ENCODE data around the gene CAMK2N2. TPM values are rescaled to one million over a fixed set of nuclear protein-coding genes. Genes with fewer than 3 reads are reported as not detected.
A peak's percentile ranks its signal among the peaks of the same experiment; 100 is the strongest.

Gene CAMK2N2
- under 1 TPM; 0.20 to 0.37 TPM for total RNA-seq

DNA sequence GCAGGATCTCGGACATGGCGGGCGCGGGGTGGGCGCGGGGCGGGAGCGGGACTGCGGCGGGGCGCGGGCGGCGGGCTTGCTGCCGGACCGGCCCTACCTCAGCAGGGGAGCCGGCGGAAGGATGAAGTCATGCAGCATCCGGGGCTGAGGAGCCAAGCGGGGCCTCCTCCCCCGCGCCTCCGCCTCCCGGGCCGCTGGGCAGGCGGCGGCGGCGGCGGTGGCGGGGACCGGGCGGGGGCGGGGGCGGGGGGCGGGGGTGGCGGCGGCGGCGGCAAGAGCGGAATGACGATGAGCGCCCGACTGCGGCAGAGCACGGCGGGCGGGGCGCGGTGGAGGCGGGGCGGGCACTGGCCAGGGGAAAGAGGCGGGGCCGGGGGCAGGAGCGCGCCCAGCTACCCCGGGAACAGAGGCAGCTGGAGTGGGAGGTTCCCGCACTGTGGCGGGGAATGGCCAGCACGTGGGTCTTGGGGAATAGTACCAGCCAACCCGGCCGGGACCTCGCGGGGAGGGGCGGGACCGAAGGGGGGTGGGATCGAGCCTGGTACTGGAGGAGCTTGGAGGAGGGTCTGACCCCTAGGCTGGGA, at the start of gene CAMK2N2:
TSS of gene CAMK2N2 (minus strand) at position 284 of the 584 bp plus-strand sequence. CDS start at position 16, 268 bp downstream.
- ATAC-seq (peak; percentile 70), DNase-seq (peak; percentile 64)
- peaks cover 18% of the 10 kb centered on the region for H3K4me1 Mint-ChIP-seq
- CTCF ChIA-PET = interaction anchor here (0.8 to 3.0 kb wide), 5 partner anchors 10 to 265 kb away, joined by 3 to 14 read pairs (median 3); partner anchors contain the start of genes EEF1AKMT4 and VWA5B2
- peaks cover 43% of the 10 kb centered on the region for H3K27me3 Mint-ChIP-seq
- peaks cover 3% of the 10 kb centered on the region for H3K36me3 Mint-ChIP-seq
- H3K9me3 Mint-ChIP-seq (ENCODE audit: low read depth) = no peaks in the 10 kb centered on the region
- peak within 1 kb of the TSS; percentile 75 for H3K4me3 Mint-ChIP-seq
- peak within 1 kb of the TSS; percentile 1 for H3K27ac Mint-ChIP-seq

DNA sequence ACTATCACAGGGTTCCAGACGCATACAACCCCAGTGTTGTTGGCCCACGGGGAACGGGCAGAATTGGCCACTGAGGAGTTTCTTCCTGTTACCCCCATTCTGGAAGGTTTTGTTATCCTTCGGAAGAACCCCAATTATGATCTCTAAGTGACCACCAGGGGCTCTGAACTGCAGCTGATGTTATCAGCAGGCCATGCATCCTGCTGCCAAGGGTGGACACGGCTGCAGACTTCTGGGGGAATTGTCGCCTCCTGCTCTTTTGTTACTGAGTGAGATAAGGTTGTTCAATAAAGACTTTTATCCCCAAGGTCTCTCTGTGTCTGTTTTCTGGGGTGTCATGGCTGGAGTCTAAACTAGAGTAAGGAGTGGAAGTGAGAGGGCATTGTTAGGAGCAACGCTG, 47.4 kb upstream of the CAMK2N2 start:
- ATAC-seq = no peak
- Mint-ChIP-seq H3K4me3 (no peak overlapping the region), H3K4me1 (no peaks in the 10 kb centered on the region), H3K9me3 (ENCODE audit: low read depth) (no peaks in the 10 kb centered on the region), H3K36me3 (peaks cover 46% of the 10 kb centered on the region), H3K27me3 (no peaks in the 10 kb centered on the region), H3K27ac (no peak overlapping the region)
- no peak for DNase-seq
- CTCF ChIA-PET = no interaction called here

DNA sequence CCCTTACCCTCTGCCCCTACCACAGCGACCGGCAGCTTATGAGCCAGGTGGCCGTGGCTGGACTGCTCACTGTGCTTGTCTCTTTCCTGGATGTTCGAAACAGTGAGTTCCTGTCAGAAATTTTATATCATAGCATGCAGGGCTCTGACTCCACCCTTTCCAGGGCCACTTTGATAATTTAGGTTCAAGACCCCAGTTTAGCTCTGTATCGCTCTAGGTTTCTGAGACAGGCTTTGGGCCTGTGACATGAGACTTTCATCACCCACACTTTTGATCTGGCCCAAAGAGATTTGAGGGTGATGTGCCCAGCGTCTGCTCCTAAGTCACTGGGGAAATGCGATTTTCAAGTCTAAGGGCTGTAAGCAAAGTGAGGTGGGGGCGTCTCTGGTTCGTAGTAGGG, 46.6 kb upstream of the CAMK2N2 start:
- H3K27me3 Mint-ChIP-seq = no peaks in the 10 kb centered on the region
- H3K9me3 Mint-ChIP-seq (ENCODE audit: low read depth) = no peaks in the 10 kb centered on the region
- no peak overlapping the region for H3K4me3 Mint-ChIP-seq
- CTCF ChIA-PET = no interaction called here
- ATAC-seq (no peak), DNase-seq (no peak)
- no peaks in the 10 kb centered on the region for H3K4me1 Mint-ChIP-seq
- H3K27ac Mint-ChIP-seq = no peak overlapping the region
- H3K36me3 Mint-ChIP-seq = peaks cover 54% of the 10 kb centered on the region

DNA sequence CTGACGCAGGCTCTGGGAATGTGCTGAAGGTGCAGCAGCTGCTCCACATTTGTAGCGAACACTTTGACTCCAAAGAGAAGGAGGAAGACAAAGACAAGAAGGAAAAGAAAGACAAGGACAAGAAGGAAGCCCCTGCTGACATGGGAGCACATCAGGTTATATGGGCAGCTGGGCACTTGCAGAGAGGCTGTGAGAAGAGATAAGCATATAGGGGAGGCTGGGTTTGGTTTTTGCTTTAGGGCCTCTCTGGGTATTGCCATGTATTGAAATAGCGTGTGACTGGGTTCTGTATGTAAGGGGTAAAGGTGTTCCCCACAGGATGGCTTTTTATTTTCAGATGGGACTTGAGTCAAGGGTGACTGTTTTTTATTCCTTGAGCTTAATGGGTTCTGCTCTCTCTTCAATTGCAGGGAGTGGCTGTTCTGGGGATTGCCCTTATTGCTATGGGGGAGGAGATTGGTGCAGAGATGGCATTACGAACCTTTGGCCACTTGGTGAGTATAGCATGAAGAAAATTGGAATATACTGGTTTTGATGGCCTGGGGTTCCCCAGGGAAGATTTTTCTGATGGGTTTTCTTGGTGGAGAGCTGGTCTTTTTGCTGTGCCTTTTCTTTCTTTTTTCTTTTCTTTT, 45.1 kb upstream of the CAMK2N2 start:
- no peak overlapping the region for H3K4me3 Mint-ChIP-seq
- no peak for DNase-seq
- H3K27me3 Mint-ChIP-seq = no peaks in the 10 kb centered on the region
- CTCF ChIA-PET = interaction anchor here (0.8 to 2.1 kb wide), 6 partner anchors 10 to 123 kb away, joined by 3 to 6 read pairs (median 3); no protein-coding TSS in a partner anchor
- H3K36me3 Mint-ChIP-seq = peaks cover 68% of the 10 kb centered on the region
- no peaks in the 10 kb centered on the region for H3K9me3 Mint-ChIP-seq (ENCODE audit: low read depth)
- H3K27ac Mint-ChIP-seq = no peak overlapping the region
- H3K4me1 Mint-ChIP-seq = peaks cover 3% of the 10 kb centered on the region
- no peak for ATAC-seq

DNA sequence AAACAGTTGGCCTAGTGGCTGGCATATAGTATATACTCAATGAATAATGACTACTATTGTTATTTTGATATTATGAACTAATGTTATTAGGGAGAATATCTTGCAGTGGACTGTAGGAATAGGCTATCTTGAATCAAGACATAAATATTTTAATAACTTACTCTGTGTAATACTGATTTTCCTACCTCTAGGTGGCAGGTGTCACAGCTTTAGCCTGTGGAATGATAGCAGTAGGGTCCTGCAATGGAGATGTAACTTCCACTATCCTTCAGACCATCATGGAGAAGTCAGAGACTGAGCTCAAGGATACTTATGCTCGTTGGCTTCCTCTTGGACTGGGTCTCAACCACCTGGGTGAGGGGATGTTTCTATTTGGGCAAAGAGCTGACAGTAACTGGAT, 44.2 kb upstream of the CAMK2N2 start:
- Mint-ChIP-seq H3K4me3 (no peak overlapping the region), H3K9me3 (ENCODE audit: low read depth) (no peaks in the 10 kb centered on the region), H3K27me3 (no peaks in the 10 kb centered on the region), H3K36me3 (peaks cover 72% of the 10 kb centered on the region), H3K4me1 (peaks cover 8% of the 10 kb centered on the region), H3K27ac (no peak overlapping the region)
- CTCF ChIA-PET = interaction anchor here (0.7 to 2.1 kb wide), 7 partner anchors 11 to 482 kb away, joined by 3 to 6 read pairs (median 3); partner anchors contain the start of gene EEF1AKMT4
- no peak for DNase-seq
- peak; percentile 64 for ATAC-seq

DNA sequence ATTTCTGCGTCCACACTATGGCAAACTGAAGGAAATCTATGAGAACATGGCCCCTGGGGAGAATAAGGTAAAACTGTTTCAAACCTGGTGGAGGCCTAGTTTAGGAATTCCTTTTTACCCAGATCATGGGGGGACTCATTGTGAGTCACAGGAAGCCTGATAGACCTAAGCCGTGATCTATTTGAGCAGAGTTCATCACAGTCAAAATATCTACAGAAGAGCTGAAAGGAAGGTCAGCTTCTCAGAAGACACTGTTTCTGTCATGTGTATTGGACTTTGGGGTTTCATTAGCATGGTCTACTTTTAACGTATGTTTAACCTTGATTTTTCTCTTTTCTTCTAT, 39.0 kb upstream of the CAMK2N2 start:
- Mint-ChIP-seq H3K27ac (peak overlapping the region; percentile 27), H3K9me3 (ENCODE audit: low read depth) (no peaks in the 10 kb centered on the region), H3K4me3 (peak overlapping the region; percentile 91), H3K36me3 (peaks cover 44% of the 10 kb centered on the region), H3K27me3 (no peaks in the 10 kb centered on the region), H3K4me1 (peaks cover 23% of the 10 kb centered on the region)
- no peak for DNase-seq
- ATAC-seq = no peak
- CTCF ChIA-PET = interaction anchor here (1.3 to 1.4 kb wide), 2 partner anchors 11 kb away, joined by 4 to 5 read pairs; no protein-coding TSS in a partner anchor

DNA sequence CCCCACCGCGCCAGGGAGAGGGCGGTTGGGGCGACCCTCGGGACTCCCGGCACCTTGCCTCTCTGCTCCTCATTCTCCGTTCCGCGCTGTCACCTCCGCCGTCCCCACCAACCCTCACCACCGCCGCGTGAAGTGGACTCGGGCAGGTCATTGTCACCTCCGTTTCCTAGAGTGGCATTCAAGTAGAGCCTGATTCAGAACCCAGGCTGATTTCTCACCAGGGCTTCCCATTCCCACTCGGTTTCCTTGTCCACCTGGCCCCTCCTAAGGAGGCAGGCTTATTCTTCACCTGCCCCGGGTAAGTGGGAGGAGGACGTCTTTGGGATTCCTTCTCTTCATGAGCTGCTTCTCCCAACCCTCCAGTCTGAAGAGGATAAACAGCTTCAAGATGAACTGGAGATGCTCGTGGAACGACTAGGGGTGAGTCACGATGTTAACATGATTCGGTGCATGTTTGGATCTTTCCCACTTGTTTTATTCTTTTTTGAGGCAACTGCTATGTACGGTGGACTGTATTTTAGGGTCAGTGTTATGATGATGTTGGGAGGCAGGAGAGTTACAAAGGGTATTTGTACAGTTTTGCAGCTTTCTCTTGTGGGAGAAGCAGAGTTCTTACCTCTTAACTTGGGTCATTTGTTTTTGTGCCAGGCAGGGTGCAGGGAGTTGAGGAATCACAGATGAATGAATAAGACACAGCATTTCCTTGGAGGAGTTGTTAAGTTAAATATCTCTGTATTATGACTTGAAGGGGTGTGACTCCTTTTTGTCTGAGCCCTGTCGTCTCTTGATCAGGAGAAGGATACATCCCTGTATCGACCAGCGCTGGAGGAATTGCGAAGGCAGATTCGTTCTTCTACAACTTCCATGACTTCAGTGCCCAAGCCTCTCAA, 38.4 kb upstream of the CAMK2N2 start:
- CTCF ChIA-PET = interaction anchor here (1.0 to 1.3 kb wide), 2 partner anchors 12 to 54 kb away, joined by 3 to 5 read pairs; no protein-coding TSS in a partner anchor
- H3K4me3 Mint-ChIP-seq = peak overlapping the region; percentile 91
- peaks cover 41% of the 10 kb centered on the region for H3K36me3 Mint-ChIP-seq

DNA sequence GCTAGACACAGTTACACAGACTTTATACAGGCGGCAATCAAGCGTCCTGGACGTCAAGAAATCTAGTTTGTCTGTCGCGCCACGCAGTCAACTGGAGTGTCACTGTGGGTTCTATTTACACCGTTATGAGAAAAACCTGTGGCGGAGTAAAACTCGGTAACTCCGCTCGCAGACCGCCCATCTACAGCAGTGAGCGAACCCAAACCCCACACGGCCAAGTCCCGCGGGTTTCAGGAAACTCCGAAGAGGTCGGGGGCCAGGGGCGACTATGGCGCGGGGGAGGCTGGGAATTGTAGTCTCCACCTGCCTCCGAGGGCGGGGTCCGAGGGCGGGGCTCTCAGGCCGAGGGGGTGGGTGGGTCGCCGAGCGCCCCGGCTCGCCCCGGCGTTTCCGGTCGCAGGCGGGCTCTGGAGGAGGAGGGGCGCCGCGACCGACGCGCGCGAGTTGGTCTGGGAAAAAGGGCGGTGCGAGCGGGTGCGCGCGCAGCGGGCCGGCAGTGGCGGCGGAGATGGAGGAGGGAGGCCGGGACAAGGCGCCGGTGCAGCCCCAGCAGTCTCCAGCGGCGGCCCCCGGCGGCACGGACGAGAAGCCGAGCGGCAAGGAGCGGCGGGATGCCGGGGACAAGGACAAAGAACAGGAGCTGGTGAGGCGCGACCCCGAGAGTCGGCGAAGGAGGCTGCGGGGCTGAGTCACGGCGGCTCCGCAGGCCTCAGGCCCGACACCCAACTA, 37.6 kb upstream of the CAMK2N2 start, which contains the start of gene PSMD2:
TSS of gene PSMD2 (plus strand) at position 483 of the 729 bp plus-strand sequence. CDS start at position 509, 26 bp downstream.
- peak within 1 kb of the TSS; percentile 86 for H3K27ac Mint-ChIP-seq
- peak; percentile 93 for ATAC-seq
- H3K36me3 Mint-ChIP-seq = peaks cover 35% of the 10 kb centered on the region
- H3K27me3 Mint-ChIP-seq = no peaks in the 10 kb centered on the region
- DNase-seq = peak; percentile 99
- H3K9me3 Mint-ChIP-seq (ENCODE audit: low read depth) = no peaks in the 10 kb centered on the region
- H3K4me3 Mint-ChIP-seq = peak within 1 kb of the TSS; percentile 91
- CTCF ChIA-PET = interaction anchor here (1.0 to 1.3 kb wide), 2 partner anchors 55 to 71 kb away, joined by 3 to 4 read pairs; no protein-coding TSS in a partner anchor
- H3K4me1 Mint-ChIP-seq = peaks cover 23% of the 10 kb centered on the region

More for the DNA sequence above, 38.4 kb upstream of the CAMK2N2 start:
- DNase-seq (no peak), ATAC-seq (no peak)
- Mint-ChIP-seq H3K9me3 (ENCODE audit: low read depth) (no peaks in the 10 kb centered on the region), H3K27me3 (no peaks in the 10 kb centered on the region), H3K4me1 (peaks cover 23% of the 10 kb centered on the region), H3K27ac (peak overlapping the region; percentile 86)

DNA sequence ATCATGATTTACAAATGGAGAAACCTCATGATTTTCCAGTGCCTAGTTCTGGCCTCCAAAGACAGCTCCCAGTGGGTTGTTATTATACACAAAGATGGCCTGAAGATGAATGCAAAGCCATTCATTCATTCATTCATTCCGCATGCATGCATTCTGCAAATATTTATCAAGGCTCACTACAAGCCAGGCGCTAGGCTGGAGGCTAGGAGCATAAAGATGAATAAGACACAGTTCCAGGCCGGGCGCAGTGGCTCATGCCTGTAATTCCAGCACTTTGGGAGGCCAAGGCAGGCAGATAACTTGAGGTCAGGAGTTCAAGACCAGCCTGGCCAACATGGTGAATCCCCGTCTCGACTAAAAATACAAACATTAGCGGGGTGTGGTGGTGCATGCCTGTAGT, 35.3 kb upstream of the CAMK2N2 start:
- no peak overlapping the region for H3K27ac Mint-ChIP-seq
- H3K4me1 Mint-ChIP-seq = peaks cover 21% of the 10 kb centered on the region
- ATAC-seq (no peak), DNase-seq (no peak)
- H3K9me3 Mint-ChIP-seq (ENCODE audit: low read depth) = no peaks in the 10 kb centered on the region
- peaks cover 13% of the 10 kb centered on the region for H3K36me3 Mint-ChIP-seq
- no peaks in the 10 kb centered on the region for H3K27me3 Mint-ChIP-seq
- no peak overlapping the region for H3K4me3 Mint-ChIP-seq
- CTCF ChIA-PET = interaction anchor here (1.6 kb wide), 1 partner anchor 47 kb away, joined by 3 read pairs; the partner anchor contains the start of gene EEF1AKMT4

DNA sequence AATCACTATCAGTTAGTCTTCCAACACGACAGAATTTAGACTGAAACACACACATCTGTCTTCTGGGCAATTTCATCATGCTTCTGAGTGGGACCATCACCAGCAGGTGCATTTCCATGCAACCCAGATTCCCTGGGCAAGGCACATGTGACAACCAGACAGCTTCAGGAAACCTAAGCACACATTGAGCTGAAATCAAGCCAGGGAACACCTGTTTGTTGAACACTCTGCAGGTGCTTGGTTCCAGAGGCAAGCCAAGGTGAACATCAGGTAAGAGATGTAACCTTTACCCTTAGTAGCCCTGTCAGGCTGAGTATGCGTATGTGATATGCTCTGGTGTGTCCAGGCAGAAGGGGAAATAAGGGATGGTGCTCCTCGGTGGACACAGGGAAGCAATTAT, 34.4 kb upstream of the CAMK2N2 start:
- Mint-ChIP-seq H3K9me3 (ENCODE audit: low read depth) (no peaks in the 10 kb centered on the region), H3K27ac (no peak overlapping the region), H3K27me3 (no peaks in the 10 kb centered on the region), H3K36me3 (peaks cover 10% of the 10 kb centered on the region), H3K4me3 (no peak overlapping the region), H3K4me1 (peaks cover 17% of the 10 kb centered on the region)
- ATAC-seq = no peak
- DNase-seq = no peak
- CTCF ChIA-PET = interaction anchor here (1.6 kb wide), 1 partner anchor 46 kb away, joined by 3 read pairs; the partner anchor contains the start of gene EEF1AKMT4

DNA sequence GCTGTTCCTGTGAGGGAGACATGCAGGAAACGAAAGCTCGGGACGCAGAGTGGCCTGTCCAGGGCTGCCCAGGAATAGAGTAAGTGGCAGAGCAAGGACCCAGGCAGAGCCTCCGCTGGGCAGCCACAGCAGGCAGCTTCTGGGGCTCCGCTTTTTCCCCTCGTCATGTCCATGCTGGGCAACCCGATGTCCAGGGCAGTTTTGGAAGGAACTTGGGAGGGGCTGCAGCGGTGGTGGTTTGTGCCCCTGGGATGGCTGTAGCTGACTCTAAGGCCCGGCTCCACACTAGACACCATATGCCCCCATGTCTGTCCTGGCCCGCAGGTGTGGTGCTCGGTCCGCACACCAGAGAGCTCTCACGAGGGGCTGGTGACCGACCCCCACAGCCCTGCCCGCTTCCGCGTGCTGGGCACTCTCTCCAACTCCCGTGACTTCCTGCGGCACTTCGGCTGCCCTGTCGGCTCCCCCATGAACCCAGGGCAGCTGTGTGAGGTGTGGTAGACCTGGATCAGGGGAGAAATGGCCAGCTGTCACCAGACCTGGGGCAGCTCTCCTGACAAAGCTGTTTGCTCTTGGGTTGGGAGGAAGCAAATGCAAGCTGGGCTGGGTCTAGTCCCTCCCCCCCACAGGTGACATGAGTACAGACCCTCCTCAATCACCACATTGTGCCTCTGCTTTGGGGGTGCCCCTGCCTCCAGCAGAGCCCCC, 30.5 kb upstream of the CAMK2N2 start:
- Mint-ChIP-seq H3K36me3 (no peaks in the 10 kb centered on the region), H3K27ac (no peak overlapping the region), H3K27me3 (peaks cover 10% of the 10 kb centered on the region), H3K4me3 (no peak overlapping the region), H3K9me3 (ENCODE audit: low read depth) (no peaks in the 10 kb centered on the region), H3K4me1 (no peaks in the 10 kb centered on the region)
- DNase-seq = no peak
- ATAC-seq = no peak
- CTCF ChIA-PET = interaction anchor here (1.3 to 1.6 kb wide), 2 partner anchors 60 to 64 kb away, joined by 3 to 5 read pairs; no protein-coding TSS in a partner anchor

Data from activated CD8-positive, alpha-beta memory T cell treated with anti-CD3 and anti-CD28 coated beads, Interleukin-2, amount 10 ng/mL, durations not matched to agents 7 days and 5 days (primary cell).